H1 (cell line): ENCODE data around the gene SLC6A8.
"Not testable (repeated sequence)": the region's sequence is repeated elsewhere in the genome, so short reads cannot be mapped to it uniquely, and the experiment has no call there.

ENCODE experiments used
- EZH2 ChIP-seq: fragments of 200-600 bp; sonication (generic); IDR thresholded peaks from 2 replicates; pipeline ENCODE4 v1.7.1; 2012; ENCODE audit warnings: low read depth, mild to moderate bottlenecking, moderate library complexity, low read length, inconsistent platforms; ENCODE audit not compliant: severe bottlenecking
- FOSL1 ChIP-seq: IDR thresholded peaks from 2 replicates; pipeline ENCODE4 v1.6.1; 2011; ENCODE audit warnings: mild to moderate bottlenecking, low read depth, low read length, moderate library complexity; ENCODE audit not compliant: insufficient read depth
- GABPA ChIP-seq: IDR thresholded peaks from 2 replicates; pipeline ENCODE4 v1.6.1; 2011; ENCODE audit warnings: mild to moderate bottlenecking, low read length, moderate library complexity, borderline replicate concordance; ENCODE audit not compliant: insufficient read depth
- KDM1A ChIP-seq: fragments of 200-600, 300-600 bp; sonication (generic); IDR thresholded peaks from 2 replicates; pipeline ENCODE4 v1.7.1; 2016; ENCODE audit warnings: mild to moderate bottlenecking, low read length, borderline replicate concordance
- POLR2A ChIP-seq, 2 experiments: IDR thresholded peaks; 1 replicate in 1 of 2; 2 replicates in 1 of 2; pipeline ENCODE4 v1.6.1; 2011; ENCODE audit warnings: low read depth in 2 of 2, low read length in 2 of 2, mild to moderate bottlenecking in 2 of 2; ENCODE audit errors: control extremely low read depth in 1 of 2
- POLR2AphosphoS5 ChIP-seq: IDR thresholded peaks from 2 replicates; pipeline ENCODE4 v1.6.1; 2011; ENCODE audit warnings: low read depth, low read length
- SAP30 ChIP-seq: fragments of 300-600 bp; sonication (generic); IDR thresholded peaks from 2 replicates; pipeline ENCODE4 v1.7.1; 2012; ENCODE audit warnings: low read length, moderate library complexity, mild to moderate bottlenecking, inconsistent platforms; ENCODE audit not compliant: insufficient read depth, insufficient replicate concordance
- SP1 ChIP-seq: IDR thresholded peaks from 2 replicates; pipeline ENCODE4 v1.6.1; 2011; ENCODE audit warnings: low read depth, low read length
- TF ChIP-seq, protein P1 (sequence below): IDR thresholded peaks from 2 replicates; pipeline ENCODE4 v1.6.1; 2011; ENCODE audit warnings: low read length, improper control_type of control experiment
- TF ChIP-seq, protein P2 (sequence below), 3 experiments: IDR thresholded peaks; 1 replicate in 2 of 3; 2 replicates in 1 of 3; pipeline versions ENCODE4 v1.5.1 to v1.6.1; 2011; ENCODE audit warnings: low read length in 3 of 3, mild to moderate bottlenecking in 3 of 3, inconsistent platforms in 2 of 3, low read depth in 1 of 3, moderate library complexity in 1 of 3; ENCODE audit not compliant: insufficient read depth in 1 of 3; ENCODE audit errors: control extremely low read depth in 1 of 3

GRCh38 chrX:153742111-153742510 is 54.4 kb downstream of the SLC6A8 start:
- TF ChIP-seq, protein P1, sequence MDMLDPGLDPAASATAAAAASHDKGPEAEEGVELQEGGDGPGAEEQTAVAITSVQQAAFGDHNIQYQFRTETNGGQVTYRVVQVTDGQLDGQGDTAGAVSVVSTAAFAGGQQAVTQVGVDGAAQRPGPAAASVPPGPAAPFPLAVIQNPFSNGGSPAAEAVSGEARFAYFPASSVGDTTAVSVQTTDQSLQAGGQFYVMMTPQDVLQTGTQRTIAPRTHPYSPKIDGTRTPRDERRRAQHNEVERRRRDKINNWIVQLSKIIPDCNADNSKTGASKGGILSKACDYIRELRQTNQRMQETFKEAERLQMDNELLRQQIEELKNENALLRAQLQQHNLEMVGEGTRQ: not testable (repeated sequence)
- TF ChIP-seq, protein P2, sequence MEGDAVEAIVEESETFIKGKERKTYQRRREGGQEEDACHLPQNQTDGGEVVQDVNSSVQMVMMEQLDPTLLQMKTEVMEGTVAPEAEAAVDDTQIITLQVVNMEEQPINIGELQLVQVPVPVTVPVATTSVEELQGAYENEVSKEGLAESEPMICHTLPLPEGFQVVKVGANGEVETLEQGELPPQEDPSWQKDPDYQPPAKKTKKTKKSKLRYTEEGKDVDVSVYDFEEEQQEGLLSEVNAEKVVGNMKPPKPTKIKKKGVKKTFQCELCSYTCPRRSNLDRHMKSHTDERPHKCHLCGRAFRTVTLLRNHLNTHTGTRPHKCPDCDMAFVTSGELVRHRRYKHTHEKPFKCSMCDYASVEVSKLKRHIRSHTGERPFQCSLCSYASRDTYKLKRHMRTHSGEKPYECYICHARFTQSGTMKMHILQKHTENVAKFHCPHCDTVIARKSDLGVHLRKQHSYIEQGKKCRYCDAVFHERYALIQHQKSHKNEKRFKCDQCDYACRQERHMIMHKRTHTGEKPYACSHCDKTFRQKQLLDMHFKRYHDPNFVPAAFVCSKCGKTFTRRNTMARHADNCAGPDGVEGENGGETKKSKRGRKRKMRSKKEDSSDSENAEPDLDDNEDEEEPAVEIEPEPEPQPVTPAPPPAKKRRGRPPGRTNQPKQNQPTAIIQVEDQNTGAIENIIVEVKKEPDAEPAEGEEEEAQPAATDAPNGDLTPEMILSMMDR (IDR thresholded peaks at IDR 0.05; ENCODE audit: control extremely low read depth in 1 of 3, insufficient read depth in 1 of 3, low read depth in 1 of 3, low read length in 3 of 3): not testable (repeated sequence)
- not testable (repeated sequence) for TF ChIP-seq GABPA; KDM1A; EZH2; FOSL1; POLR2AphosphoS5; POLR2A (IDR thresholded peaks at IDR 0.05; ENCODE audit: control extremely low read depth in 1 of 2, low read depth in 2 of 2, low read length in 2 of 2); SAP30; SP1
